Activated T-cell treated with anti-CD3 and anti-CD28 coated beads for 4 hours (primary cell): Measurements from ENCODE around the gene CRYL1.

ENCODE experiments used
- DNase-seq: peaks from one replicate; pipeline ENCODE4 v3.0.0-alpha.2; 2020

Gene CRYL1

DNA sequence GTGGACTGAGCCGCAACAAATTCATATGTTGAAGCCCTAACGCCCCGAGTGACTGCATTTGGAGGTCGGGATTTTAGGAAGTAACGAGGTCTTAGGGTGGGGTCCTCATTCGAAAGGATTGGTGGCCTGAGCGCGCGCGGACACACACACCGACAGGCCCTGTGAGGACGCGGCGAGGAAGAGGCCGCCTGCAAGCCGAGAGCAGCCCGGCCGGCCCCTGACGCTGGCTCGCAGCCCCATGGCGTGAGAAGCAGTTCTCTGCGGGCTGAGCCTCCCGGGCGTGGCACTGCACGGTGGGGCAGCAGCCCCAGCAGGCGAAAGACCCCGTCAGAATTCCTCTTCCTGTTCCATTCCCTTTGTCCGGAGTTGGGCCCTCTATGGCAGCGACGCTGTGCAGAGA, 131.2 kb downstream of the CRYL1 start:
- no peak for DNase-seq

DNA sequence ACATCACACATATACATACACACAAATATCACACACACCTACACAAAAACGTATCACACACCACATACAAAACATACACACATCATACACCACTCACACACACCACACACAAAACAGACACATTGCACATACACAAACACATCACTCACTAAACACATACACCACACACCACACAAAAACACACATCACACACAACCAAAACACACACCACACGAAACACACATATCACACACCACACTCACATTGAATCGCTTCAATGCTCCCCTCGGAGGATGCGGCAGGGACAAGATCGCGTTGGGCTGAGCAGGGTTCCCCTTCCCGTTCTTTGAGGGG, 131.5 kb downstream of the CRYL1 start:
- DNase-seq = no peak

DNA sequence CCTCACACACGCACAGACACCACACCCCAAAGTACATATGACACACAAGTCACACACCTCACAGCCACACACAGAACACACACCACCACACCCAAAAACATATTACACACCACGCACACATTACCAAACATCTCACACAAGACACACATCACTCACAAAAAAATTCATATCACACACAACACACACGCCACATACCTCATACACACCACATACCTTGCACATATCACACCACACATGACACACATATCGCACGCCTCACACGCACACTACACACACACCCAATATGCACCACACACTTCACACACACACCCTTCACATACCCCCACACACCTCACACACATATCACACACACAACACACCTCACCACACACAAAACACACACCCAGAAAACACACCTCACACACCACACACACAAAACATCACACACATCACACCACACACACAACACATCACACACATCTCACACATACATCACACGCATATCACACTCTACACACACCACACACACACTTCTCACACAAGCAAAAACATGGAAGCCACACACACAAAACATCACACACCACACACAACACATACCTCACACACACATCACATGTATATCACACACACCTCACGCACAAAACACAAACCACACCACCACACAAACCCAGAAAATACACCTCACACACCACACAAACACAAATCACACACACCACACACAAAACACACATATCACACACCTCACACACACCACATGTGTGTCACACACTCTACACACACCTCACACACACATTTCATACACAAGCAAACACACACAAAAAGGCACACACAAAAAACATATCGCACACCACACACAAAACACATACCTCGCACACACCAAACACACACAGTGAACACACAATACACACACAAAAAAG, 132.1 kb downstream of the CRYL1 start:
- DNase-seq = no peak

DNA sequence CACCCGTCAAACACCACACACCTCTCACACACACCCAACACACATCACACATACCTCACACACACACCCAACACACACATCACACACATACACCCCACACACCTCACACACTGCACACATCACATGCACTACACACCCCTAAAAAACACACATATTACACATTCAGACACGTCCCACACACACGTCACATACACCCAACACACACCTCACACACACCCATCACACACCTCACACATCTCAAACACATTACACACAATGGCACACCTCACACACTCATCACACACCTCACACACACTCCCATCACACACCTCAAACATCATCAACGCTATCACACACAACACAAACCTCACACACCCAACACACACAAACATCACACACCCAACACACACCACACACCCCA, 133.1 kb downstream of the CRYL1 start:
- no peak for DNase-seq

DNA sequence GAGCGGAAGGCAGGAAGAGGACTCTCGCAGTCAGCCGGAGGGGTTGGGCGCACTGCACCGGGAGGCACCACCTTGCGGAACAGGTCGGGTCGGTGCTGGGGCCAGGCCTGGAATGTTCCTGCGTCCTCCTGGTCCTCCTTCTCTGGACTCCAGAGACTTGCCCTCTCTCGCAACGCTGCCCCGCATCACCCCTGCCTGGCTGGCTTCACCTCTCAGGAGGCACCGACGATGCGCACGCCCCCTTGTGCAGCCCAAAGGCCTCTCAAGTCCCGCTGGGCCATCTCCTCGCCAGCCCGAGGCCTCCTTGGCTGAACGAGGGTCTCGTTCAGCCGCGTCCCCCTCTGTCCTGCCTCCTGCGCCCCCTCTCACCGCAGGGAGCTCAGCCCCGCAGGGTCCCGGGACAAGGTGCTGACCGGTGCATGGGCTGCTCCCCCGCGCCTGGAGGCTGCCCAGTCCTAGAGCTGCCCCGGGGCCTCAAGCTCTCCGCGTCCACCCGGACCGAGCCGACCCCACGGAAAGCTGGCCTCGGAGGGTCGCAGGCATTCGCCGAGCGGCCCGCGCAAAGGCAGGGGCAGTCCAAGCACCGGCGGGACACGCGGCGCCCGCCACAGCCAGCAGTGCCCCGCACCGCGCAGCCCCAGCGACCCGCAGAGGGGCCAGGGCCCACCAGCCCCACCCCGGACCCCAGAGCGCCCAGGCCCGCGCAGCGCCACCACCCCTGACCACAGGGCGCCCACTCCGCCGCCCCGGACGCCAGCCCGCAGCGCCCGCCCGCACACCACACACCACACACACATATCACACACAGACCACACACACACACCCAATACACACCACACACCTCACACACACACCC, 133.8 kb downstream of the CRYL1 start:
- DNase-seq = no peak

DNA sequence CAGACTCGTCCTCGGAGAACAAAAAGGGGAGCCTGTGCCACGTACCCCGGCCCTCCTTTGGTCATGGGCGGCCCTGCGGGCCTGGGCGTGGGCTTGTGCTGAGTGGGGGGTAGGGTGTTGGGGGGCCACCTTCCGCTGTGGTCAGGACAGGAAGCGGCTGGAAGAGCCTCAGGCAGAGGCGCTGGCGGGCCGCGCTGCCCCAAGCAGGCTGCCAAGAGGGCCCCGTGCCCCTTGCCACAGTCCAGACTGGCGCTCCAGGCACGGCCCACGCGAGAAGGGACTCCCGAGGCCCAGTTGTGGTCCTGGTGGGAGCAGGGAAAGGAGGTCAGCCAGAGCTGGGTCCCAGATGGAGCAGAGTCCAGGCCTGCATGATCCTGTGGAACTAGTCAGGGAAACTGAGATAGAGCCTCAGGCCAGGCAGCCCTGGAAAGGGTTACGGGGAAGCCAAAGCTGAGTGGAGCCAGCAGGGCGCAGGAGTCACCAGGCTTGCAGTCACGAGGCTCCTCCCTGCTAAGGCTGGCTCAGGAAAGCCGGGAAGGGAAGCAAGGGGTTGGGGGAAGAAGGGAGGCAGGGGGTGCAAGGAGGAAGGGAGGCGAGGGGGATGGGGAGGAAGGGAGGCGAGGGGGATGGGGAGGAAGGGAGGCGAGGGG, 135.0 kb downstream of the CRYL1 start:
- DNase-seq = no peak

DNA sequence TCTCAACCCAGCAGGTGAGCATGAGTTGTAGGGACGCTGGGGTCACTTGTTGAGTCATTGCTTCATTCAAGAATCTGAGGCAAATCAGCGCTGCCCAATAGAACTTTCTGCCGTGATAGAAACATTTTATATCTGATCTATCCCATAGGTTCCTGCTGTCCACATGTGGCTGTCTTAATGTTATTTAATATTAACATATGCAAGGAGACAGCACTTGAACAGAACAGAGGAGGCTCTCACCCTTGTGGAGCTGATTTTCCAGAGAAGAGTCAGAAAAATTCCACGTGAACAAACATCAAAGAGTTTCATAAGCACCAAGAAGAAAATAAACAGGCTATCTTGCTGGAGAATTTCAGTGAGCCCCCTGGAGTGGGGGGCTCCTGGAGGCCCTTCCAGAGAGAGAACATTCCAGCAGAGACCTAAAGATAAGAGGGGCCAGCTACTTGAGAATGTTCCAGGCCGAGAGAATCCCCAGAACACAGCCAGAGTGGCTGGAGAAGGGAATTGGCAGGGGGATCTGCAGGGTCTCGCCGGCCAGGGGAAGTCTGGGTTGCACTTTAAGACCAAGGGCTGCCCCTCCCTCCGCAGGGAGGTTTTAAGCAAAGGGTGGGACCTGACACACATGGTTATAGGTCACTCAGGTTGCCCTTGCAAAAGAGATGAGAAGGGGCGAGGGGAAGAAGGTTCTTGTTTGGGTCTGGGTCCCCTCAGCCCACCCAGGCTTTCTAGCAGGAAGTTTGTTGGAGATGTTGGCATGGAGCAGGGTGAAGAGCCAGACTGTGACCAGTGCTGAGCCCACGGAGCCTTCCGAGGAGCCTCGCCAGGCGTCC, 135.7 kb downstream of the CRYL1 start:
- DNase-seq = no peak

DNA sequence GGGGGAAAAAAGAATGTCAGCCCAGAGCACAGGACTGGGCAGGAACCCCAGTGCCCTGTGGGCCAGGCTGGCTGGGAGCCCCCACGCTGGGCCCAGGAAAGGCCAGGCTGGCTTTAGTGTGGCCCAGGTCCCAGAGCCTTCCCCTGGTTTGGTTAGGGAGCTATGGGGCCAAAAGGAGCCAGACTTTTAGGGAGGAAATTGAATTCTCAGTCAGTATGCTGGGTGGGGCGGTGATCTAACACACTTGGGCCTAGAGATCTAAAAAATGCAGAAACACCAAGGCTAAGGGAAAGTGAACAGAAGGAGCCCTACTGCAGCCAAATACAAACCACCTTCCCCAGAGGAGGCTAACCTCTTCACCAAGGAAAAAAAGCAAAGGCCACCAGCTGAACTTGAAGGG, 137.5 kb downstream of the CRYL1 start:
- DNase-seq = no peak

DNA sequence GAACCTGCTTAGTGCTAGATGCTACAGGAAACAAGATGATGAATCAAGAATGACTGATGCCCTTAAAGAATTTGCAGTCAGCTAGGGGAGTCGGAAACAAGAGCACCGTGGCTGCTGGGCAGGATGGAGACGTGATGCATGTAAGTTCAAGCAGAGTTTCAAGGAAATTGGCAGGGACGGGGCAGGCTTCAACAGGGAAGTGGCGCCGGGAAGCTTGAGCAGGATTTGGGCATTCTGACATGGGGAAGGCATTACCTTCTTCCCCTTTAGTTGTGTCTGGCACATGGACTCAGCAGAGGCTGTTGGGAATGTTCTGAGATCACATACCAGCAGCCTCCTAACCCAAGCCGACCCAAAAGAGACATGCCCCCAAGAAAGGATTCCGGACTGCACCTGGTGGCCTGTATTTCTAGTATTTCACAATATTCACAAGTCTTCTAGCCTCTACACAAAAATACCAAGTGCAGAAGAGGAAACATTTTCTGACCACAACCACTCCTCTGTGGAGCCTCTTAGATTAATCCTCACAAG, 138.2 kb downstream of the CRYL1 start:
- no peak for DNase-seq

DNA sequence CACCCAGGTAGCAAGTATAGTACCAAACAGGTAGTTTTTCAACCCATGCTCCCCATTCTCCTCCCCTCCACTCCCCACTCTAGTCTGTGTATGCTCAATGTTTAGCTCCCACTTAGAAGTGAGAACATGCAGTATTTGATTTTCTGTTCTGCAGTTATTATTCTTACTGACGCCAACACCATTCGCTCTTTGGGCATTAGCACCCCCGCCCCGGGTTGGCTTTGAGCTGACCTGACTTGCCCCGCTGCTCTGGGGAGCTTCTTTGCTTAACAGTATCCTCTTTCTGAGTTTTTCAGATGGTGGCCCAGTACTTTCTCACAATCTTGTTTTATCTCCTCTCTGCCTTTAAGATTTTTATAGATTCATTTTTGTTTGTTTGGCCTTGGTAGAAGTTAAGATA, 138.7 kb downstream of the CRYL1 start:
- no peak for DNase-seq

DNA sequence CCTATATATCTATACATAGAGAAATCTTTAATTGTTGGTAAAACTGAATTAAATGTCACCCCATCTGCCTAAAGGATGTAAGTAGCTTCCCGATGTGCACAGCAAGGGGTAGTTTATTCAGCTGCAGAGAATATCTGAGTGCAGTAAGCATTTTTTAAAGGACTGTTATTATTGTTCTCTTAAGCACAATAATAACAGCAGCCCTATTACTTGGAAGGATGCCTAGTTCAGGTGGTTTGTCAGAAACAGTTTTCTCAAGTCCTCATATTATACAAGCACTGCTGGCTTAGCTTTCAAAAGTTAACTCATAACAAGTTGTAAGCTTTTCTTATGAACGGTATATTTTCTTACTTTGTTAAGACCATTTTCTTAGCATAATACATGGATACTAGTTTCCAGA, 142.6 kb downstream of the CRYL1 start:
- DNase-seq = no peak

DNA sequence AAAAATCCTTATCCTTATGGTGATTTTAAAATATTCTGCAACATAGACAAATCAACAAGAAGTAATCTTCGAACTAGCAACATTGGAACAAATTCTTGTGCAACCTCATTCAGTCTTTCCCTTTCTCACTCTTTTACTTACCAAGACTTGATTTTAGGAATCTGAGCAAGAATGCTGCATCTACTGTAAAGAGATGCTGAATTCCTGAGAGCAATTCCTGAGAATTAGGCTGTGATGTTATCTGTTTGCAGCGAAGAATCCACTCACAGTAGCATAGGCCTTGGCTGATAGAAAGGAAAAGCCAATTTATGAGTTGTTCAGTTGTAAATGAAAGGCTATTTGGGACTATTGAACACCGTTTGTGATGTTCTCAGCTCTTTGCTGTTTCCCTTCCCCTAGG, 144.3 kb downstream of the CRYL1 start:
- DNase-seq = no peak

DNA sequence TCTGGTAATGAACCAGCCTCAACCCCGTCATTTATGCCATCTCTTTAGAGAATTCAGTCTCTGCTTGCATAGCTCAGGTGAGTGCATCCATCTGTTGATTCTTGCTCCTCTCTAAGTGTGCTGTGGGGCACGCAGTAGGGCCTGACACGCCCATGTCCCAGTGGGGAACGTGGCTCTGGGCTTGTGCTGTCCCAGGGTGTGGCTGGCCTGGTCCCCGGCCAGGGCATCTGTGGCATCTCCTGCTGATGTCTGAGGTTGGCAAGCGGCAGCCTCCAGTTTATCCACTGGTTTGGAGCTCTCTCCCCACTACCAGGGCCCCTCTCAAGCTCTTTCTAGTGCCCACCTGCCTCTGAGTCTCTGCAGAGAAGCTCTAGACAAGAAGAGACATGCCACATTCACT, 146.9 kb downstream of the CRYL1 start:
- no peak for DNase-seq

DNA sequence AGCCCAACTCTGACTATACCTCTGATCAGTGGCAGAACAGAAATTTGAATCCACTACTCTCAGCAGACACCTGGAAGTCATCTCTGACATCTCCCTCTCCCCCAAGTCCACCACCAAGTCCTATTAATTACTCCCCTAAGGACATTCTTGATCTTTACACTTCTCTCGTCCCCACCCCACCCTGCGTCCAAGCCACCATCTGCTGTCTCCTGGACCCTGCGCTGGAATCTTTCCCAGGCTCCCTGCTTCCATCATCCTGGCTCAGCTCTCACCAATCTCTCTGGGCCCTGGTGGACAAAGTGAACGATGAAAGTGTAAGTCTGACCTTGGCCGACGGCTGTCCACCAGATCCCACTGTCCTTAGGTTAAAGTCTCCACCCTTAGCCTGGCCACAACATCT, 147.9 kb downstream of the CRYL1 start:
- no peak for DNase-seq

DNA sequence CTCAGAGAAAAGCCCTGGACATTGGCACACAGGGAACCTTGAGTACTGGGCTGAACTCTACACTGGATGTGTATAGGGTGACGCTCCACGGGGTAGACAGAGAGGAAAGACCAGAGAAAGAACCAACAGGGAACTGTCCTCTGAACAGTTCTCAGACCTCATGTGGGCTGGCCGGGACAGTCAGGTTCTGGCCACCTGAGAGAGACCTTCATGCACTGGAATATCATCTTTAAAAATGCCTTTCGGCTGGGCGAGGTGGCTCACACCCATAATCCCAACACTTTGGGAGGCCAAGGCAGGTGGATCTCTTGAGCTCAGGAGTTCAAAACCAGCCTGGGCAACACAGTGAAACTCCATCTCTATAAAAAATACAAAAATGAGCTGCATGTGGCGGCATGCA, 149.8 kb downstream of the CRYL1 start:
- DNase-seq = no peak

DNA sequence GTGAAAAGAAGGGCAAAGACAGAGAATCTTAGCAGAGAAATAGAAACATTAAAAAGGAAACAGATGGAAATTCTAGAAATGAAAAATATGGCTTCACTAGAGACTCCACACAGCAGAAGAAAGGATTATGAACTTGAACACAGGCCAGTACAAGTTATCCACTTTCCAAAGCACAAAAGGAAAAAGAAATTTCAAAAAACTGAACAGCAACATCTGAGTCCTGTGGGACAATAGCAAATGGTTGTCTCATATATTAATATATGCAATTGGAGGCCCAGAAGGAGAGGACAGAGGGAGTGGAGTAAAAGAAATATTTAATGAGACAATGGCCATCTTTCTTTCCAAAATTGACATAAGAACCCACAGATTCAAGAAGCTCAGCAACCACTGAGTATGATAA, 151.8 kb downstream of the CRYL1 start:
- DNase-seq = no peak

DNA sequence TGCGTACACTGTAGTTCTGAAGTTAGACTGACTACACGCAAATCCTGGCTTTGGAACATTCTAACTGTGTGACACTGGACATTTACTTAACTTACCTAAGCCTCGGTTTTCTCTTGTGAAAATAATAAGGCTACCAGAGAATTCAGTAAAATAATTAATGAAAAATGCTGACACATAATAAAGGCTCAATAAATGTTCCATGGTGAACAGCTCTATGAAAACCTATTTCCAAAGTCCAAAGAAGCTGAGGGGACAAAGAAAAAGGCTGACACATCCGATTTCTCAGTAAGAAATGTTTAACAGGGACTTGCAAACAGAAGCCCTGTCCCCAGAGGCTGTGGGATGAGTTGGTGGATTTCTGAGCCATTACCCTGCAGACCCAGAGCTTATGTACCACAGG, 153.8 kb downstream of the CRYL1 start:
- DNase-seq = no peak

DNA sequence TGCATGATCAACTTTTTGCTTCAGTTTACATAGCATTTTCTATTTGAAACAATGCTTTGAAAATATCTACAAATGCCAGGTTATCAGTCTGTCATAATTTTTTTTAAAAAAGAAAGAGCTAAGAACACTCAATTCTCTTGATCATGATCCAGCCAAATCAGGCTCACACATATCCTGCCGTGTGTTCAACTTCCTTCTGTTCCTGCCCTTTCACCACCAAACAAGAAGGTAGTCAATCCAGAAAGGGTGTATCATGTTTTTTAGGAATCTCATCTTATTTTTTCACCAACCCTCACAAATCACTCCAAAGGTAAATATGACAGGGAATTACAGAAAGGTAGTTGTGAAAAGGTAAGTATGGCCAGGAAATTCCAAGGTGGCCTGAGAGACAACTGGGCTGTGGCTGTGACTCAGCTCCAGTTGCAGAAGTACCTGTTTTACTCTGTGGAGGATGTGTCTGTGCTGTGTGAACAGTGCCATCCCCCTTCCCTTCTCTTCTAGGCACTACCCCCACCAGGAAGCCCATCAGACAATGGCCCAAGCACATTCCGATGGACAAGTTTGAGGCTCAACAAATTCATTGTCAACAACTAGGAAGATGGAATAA, 154.7 kb downstream of the CRYL1 start:
- no peak for DNase-seq

DNA sequence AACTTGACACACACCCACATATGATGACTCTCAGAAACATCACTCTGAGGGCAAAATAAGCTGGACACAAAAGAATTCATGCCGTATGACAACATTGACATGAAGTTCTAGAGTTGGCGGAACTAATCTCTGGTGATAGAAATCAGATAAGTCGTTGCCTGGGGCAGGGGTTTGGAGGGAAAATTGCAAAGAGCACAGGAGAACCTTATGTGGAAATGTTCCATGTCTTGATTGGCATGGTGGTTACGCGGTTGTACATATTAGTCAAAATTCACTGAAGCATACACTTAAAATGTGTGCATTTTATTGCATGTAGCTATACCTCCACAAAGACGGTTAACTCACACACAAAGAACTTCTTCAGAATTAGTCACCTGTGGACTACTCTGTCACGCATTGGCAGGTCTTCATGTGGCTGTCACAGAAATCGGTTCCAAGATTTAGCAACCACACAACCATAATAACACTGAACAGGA, 155.7 kb downstream of the CRYL1 start:
- no peak for DNase-seq

DNA sequence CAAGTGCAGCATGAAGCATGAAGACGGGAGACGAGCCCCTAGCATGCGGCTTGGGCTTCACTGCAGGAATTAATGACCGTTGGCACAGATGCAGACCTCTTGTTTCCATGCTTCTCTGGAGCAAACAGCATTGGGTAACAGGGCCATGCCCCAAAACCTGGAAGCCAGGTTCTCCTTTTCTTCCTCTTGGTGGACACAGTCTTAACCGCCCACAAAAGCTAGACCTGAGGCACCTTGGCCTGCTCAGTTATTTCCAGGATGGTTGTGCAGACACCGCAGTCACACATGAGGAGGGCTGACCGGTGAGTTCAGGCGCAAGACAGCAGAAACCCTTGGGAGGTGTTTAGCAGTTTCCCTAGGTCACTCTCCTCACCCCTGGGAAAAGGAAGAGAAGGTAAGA, 159.6 kb downstream of the CRYL1 start:
- DNase-seq = no peak

DNA sequence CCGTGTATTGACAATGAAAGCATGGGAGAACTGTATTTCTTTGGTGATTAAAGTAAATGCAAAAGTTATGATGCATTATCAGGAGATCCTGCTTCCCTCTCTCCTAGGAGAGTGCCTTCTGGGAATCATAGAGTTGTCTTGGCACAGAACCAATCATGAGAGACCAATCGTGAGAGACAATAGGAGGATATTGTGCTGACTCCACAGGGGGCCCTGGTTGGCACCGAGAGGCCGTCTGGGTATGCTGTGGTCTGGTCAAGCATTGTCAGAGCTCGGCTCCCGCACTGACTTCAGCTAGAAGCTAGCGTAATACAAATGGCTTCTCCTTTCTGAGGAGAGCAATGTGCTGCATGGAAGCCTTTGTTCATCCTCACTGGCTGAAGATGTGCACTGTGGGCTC, 162.1 kb downstream of the CRYL1 start:
- DNase-seq = no peak

DNA sequence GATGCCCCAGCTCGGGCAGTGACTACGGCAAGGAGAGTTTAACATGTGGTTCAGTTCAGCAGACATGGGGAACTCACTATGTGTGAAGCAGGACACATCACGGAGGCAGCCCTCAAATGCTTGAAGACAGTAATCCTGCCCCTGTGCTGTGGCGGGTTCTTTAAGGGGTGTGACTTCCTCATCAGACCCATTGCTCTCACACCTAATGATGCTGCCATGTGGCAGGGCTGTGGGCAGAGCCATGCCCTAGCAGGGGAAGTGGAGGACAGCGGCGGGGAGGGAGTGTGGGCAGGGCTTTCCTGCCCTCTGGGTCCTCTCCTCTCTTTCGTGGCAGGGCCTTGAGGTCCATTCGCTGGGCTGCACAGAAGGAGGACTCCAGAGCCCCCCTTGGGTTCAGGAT, 162.5 kb downstream of the CRYL1 start:
- DNase-seq = no peak
